Measurements from ENCODE around the gene TENT4B.
"Not testable (repeated sequence)": the region's sequence is repeated elsewhere in the genome, so short reads cannot be mapped to it uniquely, and the experiment has no call there.

The TENT4B gene

DNA sequence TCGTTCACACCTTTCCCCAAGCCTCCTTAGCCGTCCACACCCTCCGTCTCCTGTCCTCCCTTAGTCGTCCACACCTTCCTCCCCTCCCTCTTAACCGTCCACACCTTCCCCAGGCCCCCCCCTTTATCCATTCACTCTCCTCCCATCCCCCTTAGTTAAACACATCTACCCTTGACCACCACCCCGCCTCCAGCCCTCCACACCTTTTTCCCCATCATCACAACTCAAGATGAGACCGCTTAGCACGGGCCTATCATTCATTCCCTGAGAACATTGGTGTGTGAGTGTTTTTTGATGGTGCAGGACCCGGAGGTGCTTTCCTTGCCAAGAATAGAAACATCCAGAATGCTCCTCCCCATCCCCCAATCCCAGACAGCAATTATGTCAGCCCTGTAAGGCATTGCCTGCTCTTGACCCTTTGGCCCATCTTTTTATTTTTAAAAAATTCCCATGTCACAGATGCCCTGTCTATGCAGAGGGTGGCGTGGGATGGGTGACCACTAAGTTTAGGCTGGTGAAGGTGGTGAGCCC, 1.4 kb downstream of the TENT4B start:
- no peak for DNase-seq (ENCODE audit: low read depth in 1 of 2, low spot score in 1 of 2)

DNA sequence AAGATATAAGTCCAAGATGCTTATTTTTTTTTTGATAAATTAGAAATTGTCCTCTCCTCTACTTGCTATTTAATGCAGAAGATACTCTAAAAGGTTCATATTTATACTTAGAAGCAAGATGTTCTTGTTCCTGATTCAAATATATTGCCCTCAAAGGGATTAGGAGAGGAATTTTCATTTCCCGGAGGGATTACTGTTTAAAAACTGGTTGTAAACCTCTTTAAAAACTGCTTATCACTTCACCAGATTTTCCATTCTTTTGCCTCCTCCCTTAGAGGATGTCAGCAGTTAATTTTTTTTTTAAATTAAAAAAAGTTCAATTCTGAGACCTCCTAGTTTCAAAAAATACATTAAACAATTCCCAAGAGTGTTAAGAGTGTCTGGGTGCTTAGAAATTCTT, 2.8 kb downstream of the TENT4B start:
- DNase-seq (ENCODE audit: low read depth in 1 of 2, low spot score in 1 of 2), result no peak

DNA sequence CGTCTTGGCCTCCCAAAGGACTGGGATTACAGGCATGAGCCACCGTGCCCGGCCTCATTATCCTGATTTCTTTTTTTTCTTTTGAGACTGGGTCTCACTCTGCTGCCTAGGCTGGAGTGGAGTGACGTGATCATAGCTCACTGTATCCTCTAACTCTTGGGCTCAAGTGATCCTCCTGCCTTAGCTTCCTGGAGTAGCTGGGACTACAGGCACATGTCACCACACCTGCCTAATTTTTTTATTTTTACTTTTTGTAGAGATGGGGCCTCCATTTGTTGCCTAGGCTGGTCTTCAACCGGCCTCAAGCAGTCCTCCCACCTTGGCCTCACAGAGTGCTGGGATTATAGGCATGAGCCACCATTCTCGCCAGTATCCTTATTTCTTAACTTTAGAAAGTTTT, 3.5 kb downstream of the TENT4B start:
- DNase-seq (ENCODE audit: low read depth in 1 of 2, low spot score in 1 of 2), result no peak

DNA sequence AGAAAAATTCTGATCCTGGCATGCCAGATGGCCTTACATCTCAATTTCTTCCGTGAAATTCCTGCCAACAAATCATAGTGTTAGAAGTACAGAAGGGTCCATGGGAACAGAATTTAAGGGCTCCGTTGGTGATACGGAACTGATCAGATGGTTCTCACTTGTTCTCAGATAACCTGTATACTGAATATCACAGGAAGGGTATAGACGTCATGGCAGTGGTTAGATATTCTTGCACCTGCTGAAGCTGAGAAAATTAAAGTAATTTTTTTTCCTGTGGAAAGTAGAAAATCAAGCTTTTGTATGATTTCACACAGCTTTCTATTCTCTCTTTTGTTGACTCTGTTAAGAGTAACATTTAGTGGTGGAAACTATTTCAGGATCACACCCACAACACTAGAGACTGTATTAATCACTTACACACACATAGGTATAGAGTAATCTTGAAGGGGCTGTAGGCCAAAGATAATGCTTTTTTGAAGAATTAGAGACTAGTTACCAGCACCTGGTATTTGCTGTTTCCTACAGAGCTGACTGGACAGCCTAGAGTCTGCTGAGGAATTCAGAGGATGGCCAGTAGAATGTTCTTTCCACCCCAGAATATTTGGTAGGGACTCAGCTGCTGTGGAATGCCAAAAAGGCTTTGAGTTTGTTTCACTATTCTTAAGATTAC, 7.5 kb downstream of the TENT4B start:
- no peak for DNase-seq (ENCODE audit: low read depth in 1 of 2, low spot score in 1 of 2)

DNA sequence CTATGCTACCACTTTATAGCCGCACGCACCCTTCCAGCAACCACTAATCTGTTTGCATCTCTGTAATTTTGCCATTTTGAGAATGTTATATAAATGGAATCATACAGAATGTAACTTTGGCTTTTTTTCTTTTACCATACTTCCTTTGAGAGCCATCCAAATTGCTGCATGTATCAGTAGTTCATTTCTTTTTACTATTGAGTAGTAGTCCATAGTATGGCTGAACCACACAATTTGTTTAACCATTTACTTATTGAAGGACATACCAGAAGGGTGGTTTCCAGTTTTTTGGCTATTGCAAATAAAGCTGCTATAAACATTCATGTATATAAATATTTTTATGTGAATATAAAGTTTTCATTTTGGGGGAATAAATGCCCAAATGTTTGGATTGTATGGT, 8.8 kb downstream of the TENT4B start:
- DNase-seq (ENCODE audit: low read depth in 1 of 2, low spot score in 1 of 2), result no peak

- no peak for DNase-seq (ENCODE audit: low read depth in 1 of 2, low spot score in 1 of 2)
Observed at GRCh38 chr16:50165473-50165872, 12.4 kb downstream of the TENT4B start.

DNA sequence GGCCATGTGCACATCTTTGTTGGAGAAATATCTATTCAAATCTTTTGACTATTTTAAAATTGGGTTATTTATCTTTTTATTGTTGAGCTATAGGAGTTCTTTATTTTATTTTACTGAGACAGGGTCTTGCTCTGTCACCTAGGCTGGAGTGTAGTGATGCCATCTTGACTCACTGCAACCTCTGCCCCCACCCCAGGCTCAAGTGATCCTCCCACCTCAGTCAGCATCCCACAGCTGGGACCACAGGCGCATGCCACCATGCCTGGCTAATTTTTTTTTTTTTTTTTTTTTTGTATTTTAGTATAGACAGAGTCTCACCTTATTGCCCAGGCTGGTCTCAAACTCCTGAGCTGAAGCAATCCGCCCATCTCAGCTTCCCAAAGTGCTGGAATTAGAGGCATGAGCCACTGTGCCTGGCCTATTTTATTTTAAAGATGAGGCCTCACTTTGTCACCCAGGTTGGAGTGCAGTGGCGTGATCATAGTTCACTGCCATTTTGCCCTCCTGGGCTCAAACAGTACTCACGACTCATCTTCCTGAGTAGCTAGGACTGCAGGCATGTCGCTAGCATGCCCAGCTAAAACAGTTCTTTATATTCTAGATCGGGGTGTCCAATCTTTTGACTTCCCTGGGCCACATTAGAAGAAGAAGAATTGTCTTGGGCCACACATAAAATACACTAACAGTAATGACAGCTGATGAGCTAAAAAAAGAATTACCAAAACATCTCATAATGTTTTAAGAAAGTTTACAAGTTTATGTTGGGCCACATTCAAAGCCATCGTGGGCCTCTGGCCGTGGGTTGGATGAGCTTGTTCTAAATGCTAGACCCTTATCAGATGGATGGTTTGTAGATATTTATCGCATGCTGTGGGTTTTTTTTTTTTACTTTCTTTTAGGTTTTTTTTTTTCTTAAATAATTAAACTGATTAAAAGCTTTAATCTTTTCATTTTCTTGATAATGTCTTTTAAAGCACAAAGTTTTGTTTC, 13.7 kb downstream of the TENT4B start:
- DNase-seq (ENCODE audit: low read depth in 1 of 2, low spot score in 1 of 2), result no peak

GRCh38 chr16:50167556-50167955, 14.4 kb downstream of the TENT4B start:
- DNase-seq (ENCODE audit: low read depth in 1 of 2, low spot score in 1 of 2), result no peak

DNA sequence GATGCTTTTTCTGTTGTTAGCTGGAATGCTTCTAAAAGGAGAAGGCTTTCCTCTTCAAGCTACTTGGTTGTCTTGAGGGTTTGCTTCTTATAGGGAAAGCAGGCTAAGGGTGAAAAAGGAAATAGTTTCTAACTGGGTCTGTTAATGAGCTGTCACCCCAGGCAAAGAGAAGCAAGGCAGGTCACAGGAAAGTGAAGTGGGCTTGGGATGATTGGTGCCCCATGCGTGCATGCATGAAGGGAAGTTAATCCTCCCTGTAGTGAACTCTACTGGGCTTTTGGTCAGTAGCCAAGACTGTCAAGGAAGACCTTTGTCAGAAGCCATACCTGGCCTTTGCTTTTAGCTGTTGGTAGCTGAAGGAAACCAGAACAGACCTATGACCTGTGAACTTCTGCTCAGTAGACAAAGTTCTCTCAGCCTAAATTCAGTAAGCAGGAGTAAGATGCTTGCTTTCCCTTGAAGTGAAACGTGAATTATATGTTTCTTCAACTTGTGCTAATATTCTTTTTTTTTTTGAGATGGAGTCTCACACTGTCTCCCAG, 16.5 kb downstream of the TENT4B start:
- no peak for DNase-seq (ENCODE audit: low read depth in 1 of 2, low spot score in 1 of 2)

DNA sequence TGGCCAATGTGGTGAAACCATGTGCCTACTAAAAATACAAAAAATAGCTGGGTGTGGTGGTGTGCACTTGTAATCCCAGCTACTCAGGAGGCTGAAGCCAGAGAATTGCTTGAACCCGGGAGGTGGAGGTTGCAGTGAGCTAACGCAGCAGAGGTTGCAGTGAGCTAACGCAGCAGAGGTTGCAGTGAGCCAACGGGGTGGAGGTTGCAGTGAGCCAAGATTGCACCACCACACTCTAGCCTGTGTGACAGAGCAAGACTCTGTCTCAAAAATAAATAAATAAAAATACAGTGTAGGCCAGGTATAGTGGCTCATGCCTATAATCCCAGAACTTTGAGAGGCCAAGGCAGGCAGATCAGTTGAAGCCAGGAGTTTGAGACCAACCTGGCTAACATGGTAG, 18.7 kb downstream of the TENT4B start:
- DNase-seq (ENCODE audit: low read depth in 1 of 2, low spot score in 1 of 2), result not testable (repeated sequence)

GRCh38 chr16:50172195-50172922, 19.3 kb downstream of the TENT4B start:
- no peak for DNase-seq (ENCODE audit: low read depth in 1 of 2, low spot score in 1 of 2)

- no peak for DNase-seq (ENCODE audit: low read depth in 1 of 2, low spot score in 1 of 2)
Observed at GRCh38 chr16:50173316-50173715, 20.2 kb downstream of the TENT4B start.

- DNase-seq (ENCODE audit: low read depth in 1 of 2, low spot score in 1 of 2), result no peak
Observed at GRCh38 chr16:50178491-50178941, 25.4 kb downstream of the TENT4B start.

DNA sequence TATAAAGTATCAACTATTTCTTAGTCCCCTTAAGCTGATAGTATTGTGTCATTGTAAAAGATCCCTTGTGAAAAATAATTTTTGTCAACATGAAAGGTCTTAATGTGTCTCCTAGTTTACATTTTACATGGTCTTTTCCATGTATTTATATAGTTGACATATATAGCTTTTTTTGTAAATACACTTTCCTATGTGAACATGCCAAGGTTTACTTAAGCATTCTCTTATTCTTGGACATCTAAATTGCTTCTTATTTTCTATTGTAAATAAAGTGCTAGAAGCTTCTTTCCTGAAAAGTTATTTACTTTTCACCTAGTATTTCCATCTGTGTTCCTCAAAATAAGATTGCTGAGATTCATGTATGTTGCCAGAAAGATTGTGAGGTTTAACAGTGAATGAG, 29.3 kb downstream of the TENT4B start:
- no peak for DNase-seq (ENCODE audit: low read depth in 1 of 2, low spot score in 1 of 2)

GRCh38 chr16:50183316-50183715, 30.2 kb downstream of the TENT4B start:
- DNase-seq (ENCODE audit: low read depth in 1 of 2, low spot score in 1 of 2), result no peak

DNA sequence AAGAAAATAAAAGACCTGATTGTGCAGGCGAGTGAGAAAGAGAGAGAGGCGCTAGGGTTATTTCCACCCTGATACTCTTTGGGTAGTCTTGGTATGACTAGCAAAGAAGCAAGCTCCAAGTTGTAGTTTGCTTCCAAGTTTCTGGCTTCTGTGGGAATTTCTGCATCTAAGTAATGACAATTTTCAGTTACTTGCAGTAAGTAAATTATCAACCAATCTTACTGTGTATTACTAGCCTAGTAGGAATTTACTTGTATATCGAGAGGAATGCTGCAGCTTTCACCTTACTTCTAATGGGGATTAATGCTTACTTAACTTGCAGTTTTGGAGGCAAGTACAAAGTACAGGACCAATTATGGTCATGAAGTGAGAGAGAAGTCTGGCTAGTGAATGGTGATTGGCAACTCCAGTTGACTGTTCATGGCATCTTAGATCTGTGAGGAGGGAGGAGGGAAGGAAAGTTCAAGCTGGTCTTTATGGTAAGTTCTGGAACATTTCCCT, 31.9 kb downstream of the TENT4B start:
- no peak for DNase-seq (ENCODE audit: low read depth in 1 of 2, low spot score in 1 of 2)

DNA sequence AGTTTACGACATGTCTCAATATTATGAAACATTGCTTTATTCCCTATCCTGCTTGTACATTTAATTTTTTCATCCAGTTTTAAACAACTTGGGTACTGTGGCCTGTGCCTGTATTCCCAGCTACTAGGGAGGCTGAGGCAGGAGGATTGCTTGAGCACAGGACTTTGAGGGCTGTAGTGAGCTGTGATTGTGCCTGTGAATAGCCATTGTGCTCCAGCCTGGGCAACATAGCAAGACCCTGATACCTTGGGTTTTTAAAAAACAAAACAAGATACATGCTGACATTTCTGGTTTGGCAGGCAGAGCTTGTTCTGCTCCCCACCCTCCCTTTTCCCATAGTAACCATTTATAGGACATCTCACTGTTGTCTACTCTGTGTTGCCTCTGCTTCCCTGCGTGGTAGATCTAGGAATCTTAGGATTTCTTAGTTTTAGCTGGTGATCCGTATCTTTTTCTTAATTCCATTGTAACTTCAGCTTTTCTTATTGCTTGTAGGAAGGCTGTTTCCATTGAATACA, 35.6 kb downstream of the TENT4B start:
- no peak for DNase-seq (ENCODE audit: low read depth in 1 of 2, low spot score in 1 of 2)

- DNase-seq (ENCODE audit: low read depth in 1 of 2, low spot score in 1 of 2), result no peak
Observed at GRCh38 chr16:50190292-50190691, 37.2 kb downstream of the TENT4B start.

DNA sequence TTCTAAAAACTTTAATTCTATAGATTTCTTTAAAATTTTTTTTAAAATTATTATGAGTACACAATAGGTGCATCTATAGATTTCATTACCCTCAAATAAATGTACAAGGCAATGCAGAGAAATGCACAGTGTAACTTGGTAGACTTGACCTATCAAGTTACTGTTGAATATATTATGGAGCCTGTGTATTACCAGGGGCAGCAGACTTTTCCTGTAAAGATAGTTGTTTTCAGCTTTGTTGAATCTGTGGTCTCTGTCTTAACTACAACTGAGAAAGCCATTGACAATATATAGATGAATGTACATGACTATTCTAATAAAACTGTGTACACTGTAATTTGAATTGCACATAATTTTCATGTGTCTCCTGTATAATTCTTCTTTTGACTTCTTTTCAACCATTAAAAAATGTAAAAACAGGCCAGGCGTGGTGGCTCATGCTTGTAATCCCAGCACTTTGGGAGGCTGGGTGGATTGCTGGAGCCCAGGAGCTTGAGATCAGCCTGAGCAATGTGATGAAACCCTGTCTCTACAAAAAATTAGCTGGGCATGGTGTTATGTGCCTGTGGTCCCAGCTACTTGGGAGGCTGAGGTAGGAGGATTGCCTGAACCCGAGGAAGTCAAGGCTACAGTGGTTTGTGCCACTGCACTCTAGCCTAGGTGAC, 39.4 kb downstream of the TENT4B start:
- DNase-seq (ENCODE audit: low read depth in 1 of 2, low spot score in 1 of 2), result no peak

GRCh38 chr16:50193594-50193993, 40.5 kb downstream of the TENT4B start:
- DNase-seq (ENCODE audit: low read depth in 1 of 2, low spot score in 1 of 2), result no peak
